ENCODE data around the gene METAP2.

METAP2 gene

DNA sequence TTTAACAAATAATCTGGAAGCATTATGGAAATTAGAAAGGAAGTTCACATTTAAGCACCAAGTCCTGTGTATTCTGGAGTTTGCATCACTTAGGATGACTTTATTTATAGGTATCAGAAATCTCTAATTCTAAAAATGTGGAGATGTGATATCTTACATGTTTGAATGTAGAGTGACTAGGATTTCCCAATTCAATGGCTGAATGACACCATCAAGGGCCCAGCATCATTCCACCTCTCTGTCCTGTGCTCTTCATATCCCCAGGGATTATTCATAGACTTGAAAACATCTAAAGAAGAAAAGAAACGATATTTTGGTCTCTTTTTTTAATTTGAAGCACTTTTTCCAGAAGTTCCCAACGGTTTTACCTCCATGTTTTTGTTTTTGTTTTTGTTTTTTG, 15.2 kb upstream of the METAP2 start:
- Histone ChIP-seq H3K4me3 (ENCODE audit: low read length) (no peak overlapping the region), H3K9me2 (replicated peaks; ENCODE audit: control insufficient read depth, low read length) (no peaks in the 10 kb centered on the region), H4K20me1 (ENCODE audit: control insufficient read depth, insufficient read depth, low read depth, low read length) (no peaks in the 10 kb centered on the region), H3K27ac (ENCODE audit: low read depth, low read length) (no peak overlapping the region), H3F3A (ENCODE audit: control insufficient read depth, insufficient read depth) (0 out of 2 replicates have a peak, but pooled peaks cover under 1% of the 10 kb centered on the region), H3K79me2 (ENCODE audit: control insufficient read depth, low read length) (no peaks in the 10 kb centered on the region), H3K27me3 (ENCODE audit: control insufficient read depth, low read length) (no peaks in the 10 kb centered on the region), H3K4me1 (ENCODE audit: control insufficient read depth, low read length) (peaks cover 25% of the 10 kb centered on the region), H3K36me3 (ENCODE audit: control insufficient read depth, low read length) (no peaks in the 10 kb centered on the region), H3K4me2 (ENCODE audit: low read length) (no peak overlapping the region), H3K9me3 (ENCODE audit: control insufficient read depth, insufficient read depth, low read length) (peaks cover 32% of the 10 kb centered on the region)
- TF ChIP-seq CTCF (IDR thresholded peaks at IDR 0.05; ENCODE audit: low read depth, low read length, poor library complexity, severe bottlenecking), result no peak
- no peak for TF ChIP-seq EZH2phosphoT487 (IDR thresholded peaks at IDR 0.05; ENCODE audit: borderline replicate concordance, low read length)

- H3K4me1 ChIP-seq (ENCODE audit: control insufficient read depth, low read length), result peaks cover 30% of the 10 kb centered on the region
- no peaks in the 10 kb centered on the region for H3K9me2 ChIP-seq (replicated peaks; ENCODE audit: control insufficient read depth, low read length)
- no peak overlapping the region for H3K4me3 ChIP-seq (ENCODE audit: low read length)
- H3K4me2 ChIP-seq (ENCODE audit: low read length), result no peak overlapping the region
- H3K27me3 ChIP-seq (ENCODE audit: control insufficient read depth, low read length), result no peaks in the 10 kb centered on the region
- no peak overlapping the region for H3K27ac ChIP-seq (ENCODE audit: low read depth, low read length)
- H3K36me3 ChIP-seq (ENCODE audit: control insufficient read depth, low read length), result no peaks in the 10 kb centered on the region
- H4K20me1 ChIP-seq (ENCODE audit: control insufficient read depth, insufficient read depth, low read depth, low read length), result no peaks in the 10 kb centered on the region
- TF ChIP-seq EZH2phosphoT487 (IDR thresholded peaks at IDR 0.05; ENCODE audit: borderline replicate concordance, low read length) (no peak), CTCF (IDR thresholded peaks at IDR 0.05; ENCODE audit: low read depth, low read length, poor library complexity, severe bottlenecking) (no peak)
- H3K79me2 ChIP-seq (ENCODE audit: control insufficient read depth, low read length), result no peaks in the 10 kb centered on the region
- H3K9me3 ChIP-seq (ENCODE audit: control insufficient read depth, insufficient read depth, low read length), result peaks cover 32% of the 10 kb centered on the region
- H3F3A ChIP-seq (ENCODE audit: control insufficient read depth, insufficient read depth), result peaks cover 5% of the 10 kb centered on the region; the same call in 1 of the 2 replicates
Measured at GRCh38 chr12:95459310-95459709, 14.6 kb upstream of the METAP2 start.

GRCh38 chr12:95460105-95460504, 13.8 kb upstream of the METAP2 start:
- no peak overlapping the region for H3K27ac ChIP-seq (ENCODE audit: low read depth, low read length)
- no peak overlapping the region for H3K4me3 ChIP-seq (ENCODE audit: low read length)
- no peaks in the 10 kb centered on the region for H3K36me3 ChIP-seq (ENCODE audit: control insufficient read depth, low read length)
- H3K9me3 ChIP-seq (ENCODE audit: control insufficient read depth, insufficient read depth, low read length), result peaks cover 32% of the 10 kb centered on the region
- H3K4me2 ChIP-seq (ENCODE audit: low read length), result no peak overlapping the region
- H3K4me1 ChIP-seq (ENCODE audit: control insufficient read depth, low read length), result peaks cover 36% of the 10 kb centered on the region
- no peaks in the 10 kb centered on the region for H3K27me3 ChIP-seq (ENCODE audit: control insufficient read depth, low read length)
- TF ChIP-seq EZH2phosphoT487 (IDR thresholded peaks at IDR 0.05; ENCODE audit: borderline replicate concordance, low read length) (no peak), CTCF (IDR thresholded peaks at IDR 0.05; ENCODE audit: low read depth, low read length, poor library complexity, severe bottlenecking) (no peak)
- peaks cover 5% of the 10 kb centered on the region; the same call in 1 of the 2 replicates for H3F3A ChIP-seq (ENCODE audit: control insufficient read depth, insufficient read depth)
- H3K79me2 ChIP-seq (ENCODE audit: control insufficient read depth, low read length), result no peaks in the 10 kb centered on the region
- H3K9me2 ChIP-seq (replicated peaks; ENCODE audit: control insufficient read depth, low read length), result no peaks in the 10 kb centered on the region
- H4K20me1 ChIP-seq (ENCODE audit: control insufficient read depth, insufficient read depth, low read depth, low read length), result no peaks in the 10 kb centered on the region

Measured in DOHH2 (cell line).